K562 (cell line): Measurements from ENCODE around the gene IL13RA1. TPM values are rescaled to one million over a fixed set of nuclear protein-coding genes. Genes with fewer than 3 reads are reported as not detected.

Source experiments
- BCOR ChIP-seq: fragments of 450-650 bp; IDR thresholded peaks from 2 replicates; pipeline ENCODE4 v1.6.1; 2016
- FOXK1 ChIP-seq: sonication (generic); formaldehyde crosslinking; IDR thresholded peaks from 2 replicates; pipeline ENCODE4 v1.8.0; 2022; ENCODE audit warnings: missing genetic modification reagents, mild to moderate bottlenecking, borderline replicate concordance
- HLTF ChIP-seq: fragments of 450-650 bp; IDR thresholded peaks from 2 replicates; pipeline ENCODE4 v1.6.1; 2016
- NR2C2 ChIP-seq, 2 experiments: fragments of 200-800 bp in 1 of 2; sonication (Bioruptor generic) in 1 of 2; sonication (generic) in 1 of 2; formaldehyde crosslinking in 1 of 2; IDR thresholded peaks; 2 replicates each; pipeline versions ENCODE4 v1.6.1 to v1.8.0; 2016 to 2022; ENCODE audit warnings: mild to moderate bottlenecking in 1 of 2, missing compliant biosample characterization in 1 of 2, missing genetic modification characterization in 1 of 2, missing genetic modification reagents in 1 of 2
- RAD21 ChIP-seq, 2 experiments: fragments of 250-450 bp in 1 of 2; fragments of 450-650 bp in 1 of 2; sonication (Bioruptor Pico) in 1 of 2; formaldehyde crosslinking in 1 of 2; IDR thresholded peaks in 1 of 2; conservative IDR thresholded peaks in 1 of 2; 2 replicates each; pipeline versions ENCODE4 v1.4.0 to v1.8.0; 2020 to 2022; ENCODE audit warnings: mild to moderate bottlenecking in 2 of 2, moderate library complexity in 1 of 2
- SIN3B ChIP-seq: fragments of 450-650 bp; IDR thresholded peaks from 2 replicates; pipeline ENCODE4 v1.6.1; 2017; ENCODE audit warnings: low read depth, mild to moderate bottlenecking, moderate library complexity
- STAT5A ChIP-seq: IDR thresholded peaks from 2 replicates; pipeline ENCODE4 v1.6.1; 2012; ENCODE audit warnings: low read length, inconsistent platforms, borderline replicate concordance
- polyA plus RNA-seq, 8 experiments: library from polyadenylated mRNA; depleted of rRNA in 4 of 8; stranded (reverse) in 5 of 8; unstranded in 3 of 8; fragments of >200 nt; fragmentation: Nextera tagmentation in 2 of 8; fragmentation: Illumina TruSeq in 1 of 8; extraction: Ambion mirVana in 2 of 8; extraction: Trizol in 1 of 8; gene quantifications; 2 replicates each; pipeline versions ENCODE4 v1.2.1 to v1.2.3, GENCODE V29; 2011 to 2014; ENCODE audit warnings: inconsistent platforms in 1 of 8, missing spikeins in 1 of 8
- total RNA-seq, 7 experiments: library from RNA; depleted of rRNA in 6 of 7; stranded (reverse); fragments of >200 nt in 6 of 7; fragmentation: Illumina TruSeq in 2 of 7; extraction: Trizol in 2 of 7; gene quantifications; 2 replicates each; pipeline versions ENCODE4 v1.2.1 to v1.2.3, GENCODE V29; 2011 to 2021; ENCODE audit warnings: low replicate concordance in 1 of 7
- TF ChIP-seq, protein P1 (sequence below), 2 experiments: IDR thresholded peaks in 1 of 2; conservative IDR thresholded peaks in 1 of 2; 2 replicates each; pipeline ENCODE4 v1.6.1; 2016; ENCODE audit warnings: low read depth in 2 of 2, mild to moderate bottlenecking in 1 of 2, missing compliant biosample characterization in 1 of 2, missing genetic modification characterization in 1 of 2, moderate library complexity in 1 of 2
- TF ChIP-seq, protein P2 (sequence below): sonication (generic); formaldehyde crosslinking; IDR thresholded peaks from 2 replicates; pipeline ENCODE4 v1.8.1; 2022; ENCODE audit warnings: missing genetic modification reagents
- TF ChIP-seq, protein P3 (sequence below): fragments of 250-450 bp; sonication (Bioruptor Pico); IDR thresholded peaks from 2 replicates; pipeline ENCODE4 v1.8.0; 2022; ENCODE audit warnings: moderate library complexity, mild to moderate bottlenecking, inconsistent platforms
- TF ChIP-seq, protein P4 (sequence below): fragments of 450-650 bp; IDR thresholded peaks from 2 replicates; pipeline ENCODE4 v1.6.1; 2016; ENCODE audit warnings: missing biosample characterization, missing genetic modification characterization
- TF ChIP-seq, protein P5 (sequence below): sonication (generic); formaldehyde crosslinking; IDR thresholded peaks from 2 replicates; pipeline ENCODE4 v1.8.0; 2022; ENCODE audit warnings: mild to moderate bottlenecking, low read depth, missing genetic modification reagents

IL13RA1 gene
- total and polyA plus RNA-seq, 9 of the 15 experiments (the other 6 are each of a cell fraction or from before 2014, with no cell fraction given): 2.9 to 22.9 (median 12.2) TPM

DNA sequence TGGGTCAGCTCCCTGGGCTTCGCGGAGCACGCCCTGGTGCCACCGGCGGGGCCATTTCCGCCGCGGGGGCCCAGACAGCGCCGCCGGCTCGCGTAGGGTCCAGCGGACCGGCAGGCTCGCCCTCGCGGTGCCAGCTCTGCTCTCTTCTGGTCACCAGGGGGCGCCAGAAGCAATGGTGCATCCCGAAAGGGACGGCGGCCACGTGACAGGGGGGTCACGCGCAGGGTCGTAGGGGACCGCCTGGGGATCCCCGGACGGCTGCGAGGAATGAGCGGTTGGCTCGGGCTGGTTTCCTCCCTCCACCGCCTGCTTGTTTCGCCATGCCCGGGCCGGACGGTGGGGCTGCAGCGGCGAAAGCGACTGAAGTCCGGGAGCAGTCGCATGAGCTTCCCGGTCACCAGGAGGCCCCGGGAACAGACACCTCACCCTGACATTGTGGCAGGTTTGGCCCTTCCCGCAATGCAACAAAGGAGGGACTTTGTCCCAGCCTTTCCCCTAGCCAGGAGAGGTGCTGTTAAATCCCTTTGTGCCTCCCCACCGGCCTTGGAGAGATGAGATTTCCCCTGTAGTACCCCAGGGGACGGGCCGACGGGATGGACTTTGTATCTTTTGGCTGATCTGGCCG, 112.0 kb downstream of the IL13RA1 start (continued):
- TF ChIP-seq, protein P1, sequence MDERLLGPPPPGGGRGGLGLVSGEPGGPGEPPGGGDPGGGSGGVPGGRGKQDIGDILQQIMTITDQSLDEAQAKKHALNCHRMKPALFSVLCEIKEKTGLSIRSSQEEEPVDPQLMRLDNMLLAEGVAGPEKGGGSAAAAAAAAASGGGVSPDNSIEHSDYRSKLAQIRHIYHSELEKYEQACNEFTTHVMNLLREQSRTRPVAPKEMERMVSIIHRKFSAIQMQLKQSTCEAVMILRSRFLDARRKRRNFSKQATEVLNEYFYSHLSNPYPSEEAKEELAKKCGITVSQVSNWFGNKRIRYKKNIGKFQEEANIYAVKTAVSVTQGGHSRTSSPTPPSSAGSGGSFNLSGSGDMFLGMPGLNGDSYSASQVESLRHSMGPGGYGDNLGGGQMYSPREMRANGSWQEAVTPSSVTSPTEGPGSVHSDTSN (CRISPR knock-in tag; IDR thresholded peaks at IDR 0.05; ENCODE audit: low read depth): no peak
- TF ChIP-seq, protein P1 (tag; conservative IDR thresholded peaks at IDR 0.05; ENCODE audit: low read depth): no peak
- TF ChIP-seq NR2C2 (CRISPR knock-in tag; IDR thresholded peaks at IDR 0.05): no peak
- no peak for TF ChIP-seq NR2C2 (tag; IDR thresholded peaks at IDR 0.05)
- TF ChIP-seq, protein P2, sequence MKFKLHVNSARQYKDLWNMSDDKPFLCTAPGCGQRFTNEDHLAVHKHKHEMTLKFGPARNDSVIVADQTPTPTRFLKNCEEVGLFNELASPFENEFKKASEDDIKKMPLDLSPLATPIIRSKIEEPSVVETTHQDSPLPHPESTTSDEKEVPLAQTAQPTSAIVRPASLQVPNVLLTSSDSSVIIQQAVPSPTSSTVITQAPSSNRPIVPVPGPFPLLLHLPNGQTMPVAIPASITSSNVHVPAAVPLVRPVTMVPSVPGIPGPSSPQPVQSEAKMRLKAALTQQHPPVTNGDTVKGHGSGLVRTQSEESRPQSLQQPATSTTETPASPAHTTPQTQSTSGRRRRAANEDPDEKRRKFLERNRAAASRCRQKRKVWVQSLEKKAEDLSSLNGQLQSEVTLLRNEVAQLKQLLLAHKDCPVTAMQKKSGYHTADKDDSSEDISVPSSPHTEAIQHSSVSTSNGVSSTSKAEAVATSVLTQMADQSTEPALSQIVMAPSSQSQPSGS (CRISPR knock-in tag): no peak
- TF ChIP-seq, protein P3, sequence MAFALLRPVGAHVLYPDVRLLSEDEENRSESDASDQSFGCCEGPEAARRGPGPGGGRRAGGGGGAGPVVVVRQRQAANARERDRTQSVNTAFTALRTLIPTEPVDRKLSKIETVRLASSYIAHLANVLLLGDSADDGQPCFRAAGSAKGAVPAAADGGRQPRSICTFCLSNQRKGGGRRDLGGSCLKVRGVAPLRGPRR (CRISPR knock-in tag): no peak
- no peak for TF ChIP-seq STAT5A
- TF ChIP-seq RAD21 (CRISPR knock-in tag; conservative IDR thresholded peaks at IDR 0.05 in 1 of 2, IDR thresholded peaks at IDR 0.05 in 1 of 2): peak; percentile 32 to 57
- peak; percentile 18; the same call in 1 of the 2 replicates for TF ChIP-seq SIN3B
- TF ChIP-seq HLTF: no peak
- no peak for TF ChIP-seq FOXK1 (CRISPR knock-in tag)
- TF ChIP-seq, protein P4, sequence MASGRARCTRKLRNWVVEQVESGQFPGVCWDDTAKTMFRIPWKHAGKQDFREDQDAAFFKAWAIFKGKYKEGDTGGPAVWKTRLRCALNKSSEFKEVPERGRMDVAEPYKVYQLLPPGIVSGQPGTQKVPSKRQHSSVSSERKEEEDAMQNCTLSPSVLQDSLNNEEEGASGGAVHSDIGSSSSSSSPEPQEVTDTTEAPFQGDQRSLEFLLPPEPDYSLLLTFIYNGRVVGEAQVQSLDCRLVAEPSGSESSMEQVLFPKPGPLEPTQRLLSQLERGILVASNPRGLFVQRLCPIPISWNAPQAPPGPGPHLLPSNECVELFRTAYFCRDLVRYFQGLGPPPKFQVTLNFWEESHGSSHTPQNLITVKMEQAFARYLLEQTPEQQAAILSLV (tag): no peak
- TF ChIP-seq, protein P5, sequence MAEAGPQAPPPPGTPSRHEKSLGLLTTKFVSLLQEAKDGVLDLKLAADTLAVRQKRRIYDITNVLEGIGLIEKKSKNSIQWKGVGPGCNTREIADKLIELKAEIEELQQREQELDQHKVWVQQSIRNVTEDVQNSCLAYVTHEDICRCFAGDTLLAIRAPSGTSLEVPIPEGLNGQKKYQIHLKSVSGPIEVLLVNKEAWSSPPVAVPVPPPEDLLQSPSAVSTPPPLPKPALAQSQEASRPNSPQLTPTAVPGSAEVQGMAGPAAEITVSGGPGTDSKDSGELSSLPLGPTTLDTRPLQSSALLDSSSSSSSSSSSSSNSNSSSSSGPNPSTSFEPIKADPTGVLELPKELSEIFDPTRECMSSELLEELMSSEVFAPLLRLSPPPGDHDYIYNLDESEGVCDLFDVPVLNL (CRISPR knock-in tag): no peak
- no peak for TF ChIP-seq BCOR
